Stimulated activated CD4-positive, alpha-beta T cell treated with anti-CD3 and anti-CD28 coated beads, Interleukin-2, amount 100 ng/mL, for 4 hours (primary cell): Measurements from ENCODE around the gene SPAG4.

Source experiments
- DNase-seq: peaks from one replicate; pipeline ENCODE4 v3.0.0-alpha.2; 2020; ENCODE audit warnings: low read depth

Gene SPAG4

DNA sequence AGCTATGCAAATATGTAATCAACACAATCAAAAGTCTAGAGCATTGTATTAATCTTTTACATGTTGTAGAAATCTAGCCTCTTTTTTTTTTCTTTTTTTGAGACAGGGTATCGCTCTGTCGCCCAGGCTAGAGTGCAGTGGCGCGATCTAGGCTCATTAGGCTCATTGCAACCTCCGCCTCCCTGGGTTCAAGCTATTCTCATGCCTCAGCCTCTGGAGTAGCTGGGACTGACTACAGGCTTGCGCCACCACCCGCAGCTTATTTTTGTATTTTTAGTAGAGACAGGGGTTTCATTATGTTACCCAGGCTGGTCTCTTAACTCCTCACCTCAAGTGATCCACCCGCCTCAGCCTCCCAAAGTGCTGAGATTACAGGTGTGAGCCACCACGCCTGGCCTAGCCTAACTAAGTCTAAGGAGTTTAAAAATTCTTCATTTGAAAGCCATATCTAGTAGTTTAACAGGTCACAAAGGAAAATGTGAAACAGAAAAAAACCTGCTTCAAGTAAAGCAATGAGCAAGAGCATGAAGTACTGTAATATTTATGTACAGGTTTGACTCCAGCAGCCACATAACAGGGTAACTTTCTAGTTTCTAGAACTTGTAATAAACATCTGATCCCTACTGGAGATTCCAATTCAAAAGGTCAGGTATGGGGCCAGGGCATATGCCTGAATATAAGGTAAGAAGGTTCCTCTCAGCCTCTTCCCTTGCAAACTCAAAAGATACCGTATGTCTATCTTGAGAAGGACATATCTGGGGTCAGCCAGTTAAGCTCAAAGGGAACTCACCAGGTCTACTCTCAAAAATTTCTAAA lies 44.7 kb downstream of the SPAG4 start:
- no peak for DNase-seq

DNA sequence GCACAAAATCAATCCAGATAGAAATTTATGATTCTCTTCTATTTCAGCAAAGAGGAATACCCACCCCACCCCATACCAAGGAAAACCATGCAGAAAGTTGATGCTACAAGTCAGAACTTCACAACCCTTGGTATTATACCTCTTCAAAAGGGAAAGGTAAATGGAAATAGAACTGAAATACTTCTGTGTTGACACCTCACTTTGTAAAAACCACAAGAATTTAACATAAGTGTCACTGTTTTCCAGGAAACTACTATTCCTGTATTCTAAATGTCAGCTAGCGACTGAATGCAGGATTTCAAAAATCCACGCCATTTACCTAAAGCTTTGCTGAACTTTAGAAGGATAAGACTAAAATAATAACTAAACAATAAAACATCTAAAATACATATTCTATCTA lies 45.4 kb downstream of the SPAG4 start:
- no peak for DNase-seq

DNA sequence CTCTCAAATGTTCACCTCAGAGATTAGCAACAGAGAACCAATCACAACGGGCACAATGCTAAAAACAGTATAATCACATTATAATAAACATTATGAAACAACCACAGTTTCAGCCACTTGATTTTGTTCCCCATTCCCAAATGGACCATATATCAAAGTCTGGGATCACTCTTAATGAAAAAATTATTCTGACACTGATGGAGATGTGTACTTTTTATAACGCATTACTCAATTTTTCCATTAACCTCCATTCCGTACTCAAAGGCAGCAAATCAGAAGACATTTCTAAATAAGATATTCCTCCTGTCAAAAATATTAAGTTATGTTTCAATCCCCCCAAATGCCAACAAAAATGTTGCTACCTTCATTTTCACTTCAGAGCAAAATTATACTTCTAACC lies 46.3 kb downstream of the SPAG4 start:
- no peak for DNase-seq

DNA sequence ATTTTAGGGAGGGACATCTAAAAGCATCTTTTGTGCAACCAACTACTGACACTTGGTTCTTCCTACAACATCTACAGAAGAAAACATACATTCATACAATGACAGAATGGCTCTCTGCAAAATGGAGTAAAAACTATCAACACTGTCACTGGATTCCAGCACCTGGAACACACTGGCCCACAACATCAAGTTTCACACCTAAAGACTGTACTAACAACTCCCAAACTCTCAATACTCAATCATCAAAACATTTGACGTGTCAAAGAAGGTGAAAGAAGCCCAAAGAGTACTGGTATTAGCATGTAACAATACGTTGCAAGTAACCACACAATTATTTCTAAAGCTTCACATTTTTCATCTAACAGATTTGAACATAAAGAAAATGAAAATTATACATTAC lies 46.9 kb downstream of the SPAG4 start:
- no peak for DNase-seq

DNA sequence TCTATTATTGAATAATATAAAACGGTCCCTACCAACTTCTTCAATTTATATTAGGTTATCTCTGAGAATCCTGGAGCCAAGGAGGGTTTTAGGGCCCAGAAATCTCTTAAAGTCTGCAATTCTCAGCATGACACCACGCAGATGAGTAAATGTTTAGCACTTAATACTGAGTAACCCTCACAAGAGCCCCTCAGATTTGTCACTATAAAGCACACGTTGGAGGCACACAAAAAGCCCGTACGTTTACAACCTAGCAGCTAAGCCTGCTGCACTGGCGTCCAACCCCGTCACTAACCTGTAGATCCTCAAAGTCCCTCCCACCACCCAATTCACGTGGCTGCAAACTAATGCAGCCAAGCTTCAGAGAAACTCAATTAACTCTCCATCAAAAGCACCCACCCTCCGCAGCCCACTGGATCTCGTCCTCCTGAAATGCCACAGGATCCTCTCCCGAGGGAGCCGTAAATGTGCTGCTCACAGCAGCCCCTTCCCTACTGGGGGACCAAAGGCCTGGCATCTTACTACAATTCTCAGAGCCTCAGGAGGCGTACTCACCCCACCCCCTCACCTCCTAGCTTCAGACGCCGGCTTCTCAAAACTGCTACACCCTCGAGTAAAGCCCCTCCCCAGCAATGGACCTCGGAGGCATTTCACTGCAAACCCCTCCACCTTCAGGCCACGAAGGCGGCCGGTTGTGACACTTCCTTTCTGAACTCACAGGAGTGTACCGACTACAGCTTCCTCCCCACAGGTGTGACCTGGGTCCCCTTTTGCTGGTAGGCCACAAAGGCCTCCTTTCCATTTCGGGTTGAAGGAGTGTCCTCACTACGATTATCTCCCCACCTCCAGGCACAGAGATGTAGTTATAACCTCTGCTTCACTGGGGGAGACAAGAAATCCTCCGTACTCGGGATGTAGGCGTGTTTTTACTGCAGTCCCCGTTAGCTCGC lies 48.2 kb downstream of the SPAG4 start:
- peak; percentile 41 for DNase-seq

DNA sequence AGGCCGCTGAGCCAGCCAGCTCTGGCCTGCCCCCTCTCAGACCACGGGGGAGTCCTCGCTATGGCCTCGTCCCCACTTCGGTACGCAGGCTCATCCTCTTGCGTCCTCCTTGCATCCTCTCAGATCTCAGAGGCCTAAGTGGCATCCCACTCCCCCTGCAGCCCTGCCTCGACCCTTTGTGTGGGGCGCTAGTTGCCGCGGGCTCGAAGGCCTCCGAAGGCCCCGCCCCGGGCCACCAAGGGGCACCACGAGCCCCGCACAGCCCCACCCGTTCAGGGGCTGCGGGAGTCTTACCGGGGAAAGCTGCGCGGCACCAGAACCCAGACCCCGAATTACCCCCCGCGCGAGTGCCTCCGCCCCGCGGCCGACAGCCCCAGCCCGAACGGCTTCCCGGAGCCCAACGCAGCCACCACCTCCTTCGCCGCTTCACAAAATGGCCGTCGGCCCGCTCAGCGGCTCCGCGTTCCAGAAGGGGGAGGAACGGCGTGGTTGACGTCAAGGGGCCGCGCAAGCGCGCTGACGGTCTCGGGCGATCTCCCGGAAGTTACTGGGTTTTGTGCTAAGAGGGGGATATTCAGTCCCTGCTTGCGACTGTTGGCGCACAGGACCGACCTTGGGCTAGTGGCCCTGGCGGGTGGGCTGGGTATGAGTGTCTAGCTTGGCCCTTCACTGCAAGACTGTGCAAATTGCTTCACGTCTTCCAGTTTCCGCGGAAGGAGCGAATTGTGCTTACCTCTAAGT lies 49.0 kb downstream of the SPAG4 start, which contains the start of the genes CPNE1 and RBM12:
Gene CPNE1 (minus strand): TSS at position 435 of the 741 bp plus-strand sequence. CDS start 31,977 bp downstream, outside the sequence.
Gene RBM12 (minus strand): TSS at position 435 of the 741 bp plus-strand sequence. CDS start 9,578 bp downstream, outside the sequence.
- DNase-seq, result peak; percentile 89

DNA sequence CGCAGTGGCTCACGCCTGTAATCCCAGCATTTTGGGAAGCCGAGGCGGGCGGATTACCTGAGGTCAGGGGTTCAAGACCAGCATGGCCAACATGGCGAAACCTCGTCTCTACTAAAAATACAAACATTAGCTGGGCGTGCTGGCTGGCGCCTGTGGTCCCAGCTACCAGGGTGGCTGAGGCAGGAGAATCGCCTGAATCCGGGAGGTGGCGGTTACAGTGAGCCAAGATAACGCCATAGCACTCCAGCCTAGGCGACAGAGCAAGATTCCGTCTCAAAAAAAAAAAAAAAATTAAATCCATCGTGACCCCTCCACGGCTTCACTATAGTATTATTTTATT lies 50.3 kb downstream of the SPAG4 start:
- DNase-seq, result no peak

DNA sequence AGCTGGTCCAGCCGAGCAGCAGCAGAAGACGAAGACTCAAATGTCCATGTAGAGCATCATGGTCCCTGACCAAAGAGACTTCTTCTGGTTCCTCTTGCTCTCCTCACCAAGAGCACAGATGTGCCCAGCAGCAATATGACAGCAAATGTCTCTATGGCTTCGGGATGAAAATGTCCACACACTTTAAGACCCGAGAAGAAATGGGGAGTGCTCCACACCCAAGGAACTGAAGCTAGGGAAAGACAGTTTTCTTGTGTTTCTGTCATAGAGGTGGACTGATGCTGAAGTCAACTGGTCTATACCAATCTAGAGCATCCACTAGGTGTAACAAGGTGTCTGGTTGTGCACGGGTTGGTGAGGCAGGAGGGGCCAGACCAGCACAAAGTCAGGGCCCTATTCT lies 53.6 kb downstream of the SPAG4 start:
- DNase-seq, result no peak

DNA sequence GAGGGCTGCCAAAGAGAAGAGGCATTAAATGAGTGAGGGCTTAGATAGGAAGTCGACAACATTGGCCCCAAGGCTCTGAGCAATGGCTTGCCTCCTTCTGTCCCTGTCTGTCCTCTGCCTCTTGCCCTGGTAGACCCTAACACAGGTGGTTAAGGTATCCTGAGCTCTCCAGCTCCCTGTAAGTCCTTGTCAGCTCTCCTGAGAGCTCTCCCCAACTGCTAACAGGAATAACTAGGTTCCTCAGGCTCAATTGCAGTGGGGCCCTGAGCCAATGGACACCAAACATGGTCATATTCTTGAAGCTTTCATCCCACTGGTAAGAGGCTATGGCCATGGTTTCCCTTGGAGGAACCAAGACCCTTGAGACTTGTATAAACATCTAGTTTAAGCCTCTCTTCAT lies 54.1 kb downstream of the SPAG4 start:
- DNase-seq, result no peak
